HFFc6 (cell line): ENCODE measurements around the gene LRRC38. TPM values are rescaled to one million over a fixed set of nuclear protein-coding genes. Genes with fewer than 3 reads are reported as not detected.

Experiments
- DNase-seq: peaks from one replicate; pipeline ENCODE4 v3.0.0-alpha.2; 2018
- H3K27ac Mint-ChIP-seq: 2 replicates; pipeline ENCODE4 v1.8.0; 2020; ENCODE audit warnings: mild to moderate bottlenecking, mixed read lengths
- H3K27me3 Mint-ChIP-seq: 2 replicates; pipeline ENCODE4 v1.8.0; 2021; ENCODE audit warnings: mild to moderate bottlenecking, moderate library complexity, mixed read lengths; ENCODE audit not compliant: insufficient read depth
- H3K36me3 Mint-ChIP-seq: 2 replicates; pipeline ENCODE4 v1.8.0; 2021; ENCODE audit warnings: low read depth, mixed read lengths
- H3K4me1 Mint-ChIP-seq: 2 replicates; pipeline ENCODE4 v1.8.0; 2020; ENCODE audit warnings: low read depth, mixed read lengths
- H3K4me3 Mint-ChIP-seq: 2 replicates; pipeline ENCODE4 v1.8.0; 2020; ENCODE audit warnings: mild to moderate bottlenecking, moderate library complexity, mixed read lengths
- H3K9me3 Mint-ChIP-seq: 2 replicates; pipeline ENCODE4 v1.8.0; 2020; ENCODE audit warnings: mild to moderate bottlenecking, mixed read lengths
- CTCF ChIP-seq: fragments of 200-600 bp; sonication (generic); IDR thresholded peaks from 2 replicates; pipeline ENCODE4 v1.5.0; 2021; ENCODE audit warnings: antibody characterized with exemption, mild to moderate bottlenecking
- total RNA-seq, 6 experiments: library from RNA; stranded (reverse); fragmentation: NEBNext Ultra II Directional; extraction: Animal tissue kit (Norgen Biotek cat#: 25700); gene quantifications; 2 replicates in 1 of 6; 3 replicates in 5 of 6; pipeline ENCODE4 v1.2.3, GENCODE V29; 2021

Gene LRRC38
- total RNA-seq, 6 experiments from 2014 or later, result not detected

DNA sequence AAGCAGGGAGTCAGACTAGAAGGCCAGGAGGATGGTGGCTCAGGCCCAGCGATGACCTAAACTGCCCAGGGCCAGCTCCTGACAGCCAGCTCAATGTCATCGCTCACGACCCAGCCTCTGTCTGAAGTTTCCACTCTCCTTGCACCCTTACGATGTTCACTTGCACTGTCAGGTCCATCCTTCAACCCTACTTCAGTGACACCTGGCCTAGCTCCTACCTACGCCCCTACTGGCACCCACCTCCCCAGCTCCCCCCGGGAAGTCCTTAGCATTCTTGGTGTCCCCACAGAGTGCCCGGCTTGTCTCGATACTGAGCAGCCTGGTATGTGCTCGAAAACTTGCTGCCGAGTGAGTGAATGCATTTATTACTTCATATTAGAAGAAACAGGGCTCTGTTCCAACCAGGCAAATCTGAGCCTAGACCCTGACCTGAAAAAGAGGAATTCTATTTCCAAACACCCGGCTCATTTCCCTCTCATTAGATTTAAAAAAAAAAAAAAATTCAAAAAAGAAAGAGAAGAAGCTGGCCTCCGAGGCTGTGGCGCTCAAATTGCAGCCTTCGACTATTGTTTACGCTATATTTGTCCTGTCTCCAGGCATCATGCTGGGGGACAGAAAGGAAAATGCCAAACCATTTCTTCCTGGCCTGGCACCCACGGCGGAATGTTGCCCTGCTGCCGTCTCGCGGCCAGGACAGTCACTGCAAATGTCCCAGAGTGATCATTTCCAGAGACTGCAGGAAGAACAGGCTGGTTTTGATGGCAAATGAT, 29.8 kb upstream of the LRRC38 start:
- no peak overlapping the region for H3K4me3 Mint-ChIP-seq
- peaks cover 6% of the 10 kb centered on the region for H3K27me3 Mint-ChIP-seq
- no peaks in the 10 kb centered on the region for H3K4me1 Mint-ChIP-seq
- peak; percentile 41 for TF ChIP-seq CTCF
- H3K27ac Mint-ChIP-seq, result no peak overlapping the region
- no peaks in the 10 kb centered on the region for H3K36me3 Mint-ChIP-seq
- peaks cover 69% of the 10 kb centered on the region for H3K9me3 Mint-ChIP-seq
- no peak for DNase-seq

- no peak for TF ChIP-seq CTCF
- Mint-ChIP-seq H3K4me1 (no peaks in the 10 kb centered on the region), H3K27ac (no peak overlapping the region), H3K27me3 (peaks cover 4% of the 10 kb centered on the region), H3K9me3 (peaks cover 55% of the 10 kb centered on the region), H3K4me3 (no peak overlapping the region), H3K36me3 (no peaks in the 10 kb centered on the region)
- DNase-seq, result no peak
These were observed 27.8 kb upstream of the LRRC38 start for GRCh38 chr1:13541435-13542215.

DNA sequence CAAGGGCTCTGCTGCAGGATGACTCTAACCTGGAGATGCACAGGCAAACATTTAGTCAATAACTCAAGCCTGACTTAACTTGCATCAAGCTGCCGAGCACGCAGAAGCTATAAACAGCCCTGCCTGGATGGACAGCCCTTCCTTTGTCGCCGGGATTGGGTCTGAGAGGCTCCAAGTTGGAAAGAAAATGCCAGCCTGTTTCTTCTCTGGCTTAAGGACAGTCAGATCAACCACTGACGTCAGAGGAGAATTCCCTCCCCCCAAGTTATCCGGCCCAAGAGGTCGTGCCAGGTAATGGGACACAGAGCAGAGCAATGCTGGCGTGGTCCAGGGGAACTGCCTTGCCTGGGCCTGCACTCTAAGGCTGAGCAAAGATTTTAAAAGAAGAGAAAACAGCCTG, 27.1 kb upstream of the LRRC38 start:
- no peaks in the 10 kb centered on the region for H3K4me1 Mint-ChIP-seq
- no peak for DNase-seq
- TF ChIP-seq CTCF, result no peak
- no peak overlapping the region for H3K4me3 Mint-ChIP-seq
- peaks cover 2% of the 10 kb centered on the region for H3K27me3 Mint-ChIP-seq
- peaks cover 3% of the 10 kb centered on the region; the same call in 1 of the 2 replicates for H3K36me3 Mint-ChIP-seq
- H3K9me3 Mint-ChIP-seq, result peaks cover 54% of the 10 kb centered on the region
- H3K27ac Mint-ChIP-seq, result no peak overlapping the region

DNA sequence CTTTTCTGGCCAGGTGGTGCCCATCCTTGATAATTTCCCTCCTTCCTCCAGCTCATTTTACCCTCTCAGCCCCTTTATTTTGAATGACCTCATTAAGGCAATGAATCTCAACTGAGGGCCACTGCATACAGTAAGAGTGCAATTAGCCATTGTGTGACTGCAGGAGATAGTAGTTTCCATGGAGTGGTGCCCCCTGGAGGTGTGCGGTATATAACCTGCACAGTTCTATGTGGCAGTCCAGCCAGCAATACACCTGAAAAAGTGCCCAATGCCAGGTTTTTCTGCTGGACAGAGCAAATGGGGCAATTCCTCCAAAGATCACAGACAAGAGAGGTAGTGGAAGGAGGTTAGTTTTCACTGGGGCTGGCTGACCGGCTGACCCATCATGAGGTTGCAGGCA, 25.9 kb upstream of the LRRC38 start:
- DNase-seq, result no peak
- Mint-ChIP-seq H3K36me3 (peaks cover 4% of the 10 kb centered on the region; the same call in 1 of the 2 replicates), H3K27ac (no peak overlapping the region), H3K9me3 (peaks cover 63% of the 10 kb centered on the region), H3K4me1 (no peaks in the 10 kb centered on the region), H3K4me3 (no peak overlapping the region), H3K27me3 (no peaks in the 10 kb centered on the region; the same call in 1 of the 2 replicates)
- TF ChIP-seq CTCF, result no peak

- H3K4me1 Mint-ChIP-seq, result no peaks in the 10 kb centered on the region
- no peaks in the 10 kb centered on the region; the same call in 1 of the 2 replicates for H3K27me3 Mint-ChIP-seq
- no peak overlapping the region for H3K27ac Mint-ChIP-seq
- no peak overlapping the region for H3K4me3 Mint-ChIP-seq
- peaks cover 4% of the 10 kb centered on the region; the same call in 1 of the 2 replicates for H3K36me3 Mint-ChIP-seq
- no peak for TF ChIP-seq CTCF
- peaks cover 59% of the 10 kb centered on the region for H3K9me3 Mint-ChIP-seq
- DNase-seq, result no peak
These were observed 25.0 kb upstream of the LRRC38 start for GRCh38 chr1:13538832-13539231.
